HEK293 (cell line): Measurements from ENCODE around the gene ARHGEF7.

Source experiments
- ZNF146 ChIP-seq: fragments of 450-650 bp; formaldehyde crosslinking; IDR thresholded peaks from 2 replicates; pipeline ENCODE4 v1.5.1; 2016; ENCODE audit warnings: missing biosample characterization, missing genetic modification characterization
- ZNF561 ChIP-seq: fragments of 450-650 bp; IDR thresholded peaks from 2 replicates; pipeline ENCODE4 v1.5.1; 2018; ENCODE audit warnings: missing biosample characterization, missing genetic modification characterization, borderline replicate concordance
- ZNF707 ChIP-seq: fragments of 450-650 bp; formaldehyde crosslinking; IDR thresholded peaks from 2 replicates; pipeline ENCODE4 v1.5.1; 2016; ENCODE audit warnings: missing biosample characterization, missing genetic modification characterization
- TF ChIP-seq, protein P1 (sequence below): fragments of 450-650 bp; formaldehyde crosslinking; optimal IDR thresholded peaks from 2 replicates; pipeline ENCODE3; 2016; ENCODE audit warnings: missing biosample characterization, mild to moderate bottlenecking, missing genetic modification characterization
- TF ChIP-seq, protein P2 (sequence below): fragments of 450-650 bp; formaldehyde crosslinking; IDR thresholded peaks from 2 replicates; pipeline ENCODE4 v1.5.1; 2016; ENCODE audit warnings: missing biosample characterization, missing genetic modification characterization, low read depth
- TF ChIP-seq, protein P3 (sequence below): fragments of 450-650 bp; formaldehyde crosslinking; IDR thresholded peaks from 2 replicates; pipeline ENCODE4 v1.5.1; 2016; ENCODE audit warnings: missing biosample characterization, missing genetic modification characterization

DNA sequence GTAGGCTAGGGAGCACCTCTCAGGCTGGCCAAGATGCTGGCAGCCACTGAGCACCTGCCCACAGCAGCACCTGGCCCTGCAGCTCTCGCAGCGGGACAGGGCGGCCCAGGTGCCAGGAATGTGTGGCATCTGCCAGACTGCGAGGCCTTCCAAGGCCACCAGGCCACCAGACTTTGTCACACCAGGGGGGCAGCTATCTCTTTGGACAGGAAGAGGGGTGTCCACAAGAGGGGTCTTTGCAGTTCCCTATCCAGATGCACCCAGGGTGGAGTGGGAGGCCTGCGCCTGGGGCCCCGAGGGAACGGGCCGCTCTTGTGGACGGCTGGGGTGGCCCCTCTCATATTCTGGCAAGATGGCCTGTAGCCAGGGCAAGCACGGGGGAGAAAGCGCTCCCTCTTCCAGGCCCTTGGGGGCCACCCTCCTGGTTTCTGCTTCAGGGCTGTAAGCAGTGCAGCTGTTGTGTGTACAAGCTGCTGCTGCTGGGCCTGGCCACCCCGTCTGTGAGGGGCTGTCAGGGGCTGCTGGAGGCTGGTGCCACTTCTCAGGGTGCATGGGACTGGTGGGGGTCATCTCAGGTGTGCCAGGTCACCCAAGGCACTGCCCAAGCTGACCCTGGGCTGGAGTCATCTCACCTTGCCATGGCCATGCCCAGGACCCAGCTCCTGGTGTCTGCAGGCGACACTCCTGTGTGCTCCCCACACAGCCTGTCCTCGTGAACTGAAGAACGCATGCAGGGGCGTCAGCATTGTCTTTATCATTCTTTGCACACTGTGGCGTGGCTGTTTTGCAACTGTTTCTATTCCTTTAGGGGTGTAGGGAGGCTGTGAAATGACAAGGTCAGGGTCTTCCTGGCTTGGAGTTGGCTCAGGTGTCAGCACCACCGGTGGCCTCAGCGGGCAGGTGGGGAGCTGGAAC is 207.1 kb downstream of the ARHGEF7 start:
- TF ChIP-seq, protein P1, sequence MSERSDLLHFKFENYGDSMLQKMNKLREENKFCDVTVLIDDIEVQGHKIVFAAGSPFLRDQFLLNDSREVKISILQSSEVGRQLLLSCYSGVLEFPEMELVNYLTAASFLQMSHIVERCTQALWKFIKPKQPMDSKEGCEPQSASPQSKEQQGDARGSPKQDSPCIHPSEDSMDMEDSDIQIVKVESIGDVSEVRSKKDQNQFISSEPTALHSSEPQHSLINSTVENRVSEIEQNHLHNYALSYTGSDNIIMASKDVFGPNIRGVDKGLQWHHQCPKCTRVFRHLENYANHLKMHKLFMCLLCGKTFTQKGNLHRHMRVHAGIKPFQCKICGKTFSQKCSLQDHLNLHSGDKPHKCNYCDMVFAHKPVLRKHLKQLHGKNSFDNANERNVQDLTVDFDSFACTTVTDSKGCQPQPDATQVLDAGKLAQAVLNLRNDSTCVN (tag by site-specific recombination), result no peak
- no peak for TF ChIP-seq ZNF561 (tag by site-specific recombination)
- no peak for TF ChIP-seq ZNF707 (tag by site-specific recombination)
- TF ChIP-seq, protein P2, sequence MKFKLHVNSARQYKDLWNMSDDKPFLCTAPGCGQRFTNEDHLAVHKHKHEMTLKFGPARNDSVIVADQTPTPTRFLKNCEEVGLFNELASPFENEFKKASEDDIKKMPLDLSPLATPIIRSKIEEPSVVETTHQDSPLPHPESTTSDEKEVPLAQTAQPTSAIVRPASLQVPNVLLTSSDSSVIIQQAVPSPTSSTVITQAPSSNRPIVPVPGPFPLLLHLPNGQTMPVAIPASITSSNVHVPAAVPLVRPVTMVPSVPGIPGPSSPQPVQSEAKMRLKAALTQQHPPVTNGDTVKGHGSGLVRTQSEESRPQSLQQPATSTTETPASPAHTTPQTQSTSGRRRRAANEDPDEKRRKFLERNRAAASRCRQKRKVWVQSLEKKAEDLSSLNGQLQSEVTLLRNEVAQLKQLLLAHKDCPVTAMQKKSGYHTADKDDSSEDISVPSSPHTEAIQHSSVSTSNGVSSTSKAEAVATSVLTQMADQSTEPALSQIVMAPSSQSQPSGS (tag by site-specific recombination), result no peak
- TF ChIP-seq, protein P3, sequence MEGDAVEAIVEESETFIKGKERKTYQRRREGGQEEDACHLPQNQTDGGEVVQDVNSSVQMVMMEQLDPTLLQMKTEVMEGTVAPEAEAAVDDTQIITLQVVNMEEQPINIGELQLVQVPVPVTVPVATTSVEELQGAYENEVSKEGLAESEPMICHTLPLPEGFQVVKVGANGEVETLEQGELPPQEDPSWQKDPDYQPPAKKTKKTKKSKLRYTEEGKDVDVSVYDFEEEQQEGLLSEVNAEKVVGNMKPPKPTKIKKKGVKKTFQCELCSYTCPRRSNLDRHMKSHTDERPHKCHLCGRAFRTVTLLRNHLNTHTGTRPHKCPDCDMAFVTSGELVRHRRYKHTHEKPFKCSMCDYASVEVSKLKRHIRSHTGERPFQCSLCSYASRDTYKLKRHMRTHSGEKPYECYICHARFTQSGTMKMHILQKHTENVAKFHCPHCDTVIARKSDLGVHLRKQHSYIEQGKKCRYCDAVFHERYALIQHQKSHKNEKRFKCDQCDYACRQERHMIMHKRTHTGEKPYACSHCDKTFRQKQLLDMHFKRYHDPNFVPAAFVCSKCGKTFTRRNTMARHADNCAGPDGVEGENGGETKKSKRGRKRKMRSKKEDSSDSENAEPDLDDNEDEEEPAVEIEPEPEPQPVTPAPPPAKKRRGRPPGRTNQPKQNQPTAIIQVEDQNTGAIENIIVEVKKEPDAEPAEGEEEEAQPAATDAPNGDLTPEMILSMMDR (tag by site-specific recombination), result no peak
- no peak for TF ChIP-seq ZNF146 (tag by site-specific recombination)
